Dendritic cell treated with granulocyte-macrophage colony-stimulating factor and Interleukin-4, amounts not matched to agents 40 ng/mL and 50 ng/mL, for 4 days (primary cell): Measurements from ENCODE around the gene PITRM1.

Source experiments
- H3K27ac Mint-ChIP-seq: one replicate; pipeline ENCODE4 v1.8.0; 2022; ENCODE audit warnings: mild to moderate bottlenecking, mixed read lengths
- H3K27me3 Mint-ChIP-seq: one replicate; pipeline ENCODE4 v1.8.0; 2022; ENCODE audit warnings: mild to moderate bottlenecking, mixed read lengths
- H3K36me3 Mint-ChIP-seq: one replicate; pipeline ENCODE4 v1.8.0; 2022; ENCODE audit warnings: low read depth, mixed read lengths
- H3K4me1 Mint-ChIP-seq: one replicate; pipeline ENCODE4 v1.8.0; 2022; ENCODE audit warnings: low read depth, mixed read lengths
- H3K4me3 Mint-ChIP-seq: one replicate; pipeline ENCODE4 v1.8.0; 2022; ENCODE audit warnings: mild to moderate bottlenecking, moderate library complexity, mixed read lengths
- H3K9me3 Mint-ChIP-seq: one replicate; pipeline ENCODE4 v1.8.0; 2022; ENCODE audit warnings: mixed read lengths
- intact Hi-C: fragments of 100-400 bp; cut with micrococcal nuclease; formaldehyde crosslinking; loops from one replicate; pipeline ENCODE4 v1.15.0; 2022

PITRM1 gene

DNA sequence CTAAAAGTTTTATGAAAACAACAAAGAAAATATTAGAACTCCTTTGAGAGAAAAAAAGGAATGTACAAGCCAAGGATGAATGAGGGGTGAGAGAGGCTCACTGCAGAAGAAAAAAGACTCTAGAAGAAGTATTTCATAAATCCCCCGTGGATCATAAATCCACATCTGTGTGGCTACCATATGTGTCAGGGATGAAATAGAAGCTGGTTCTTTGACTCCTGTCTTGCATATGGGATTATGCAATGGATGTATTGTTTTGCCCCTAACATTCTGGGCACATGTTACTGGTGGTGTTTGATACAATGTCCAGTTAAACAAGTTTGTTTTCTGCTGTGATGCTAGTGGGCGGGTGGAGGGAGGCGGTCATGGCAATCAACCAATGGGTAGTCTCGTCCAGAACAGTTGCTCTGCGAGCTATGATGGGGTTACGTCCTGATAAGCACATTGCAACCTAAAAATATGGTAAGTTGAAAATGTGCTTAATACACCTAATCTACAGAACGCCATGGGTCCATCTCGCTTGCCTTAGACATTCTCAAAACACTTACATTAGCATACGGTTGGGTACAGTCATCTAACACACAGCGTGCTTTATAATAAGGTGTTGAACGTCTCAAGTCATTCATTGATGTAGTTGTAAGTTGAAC is 34.1 kb upstream of the PITRM1 start:
- no peaks in the 10 kb centered on the region for H3K9me3 Mint-ChIP-seq
- H3K4me1 Mint-ChIP-seq: peaks cover 17% of the 10 kb centered on the region
- H3K36me3 Mint-ChIP-seq: no peaks in the 10 kb centered on the region
- peaks cover 37% of the 10 kb centered on the region for H3K27me3 Mint-ChIP-seq
- H3K27ac Mint-ChIP-seq: no peak overlapping the region
- intact Hi-C loops: no loop called here
- no peak overlapping the region for H3K4me3 Mint-ChIP-seq

DNA sequence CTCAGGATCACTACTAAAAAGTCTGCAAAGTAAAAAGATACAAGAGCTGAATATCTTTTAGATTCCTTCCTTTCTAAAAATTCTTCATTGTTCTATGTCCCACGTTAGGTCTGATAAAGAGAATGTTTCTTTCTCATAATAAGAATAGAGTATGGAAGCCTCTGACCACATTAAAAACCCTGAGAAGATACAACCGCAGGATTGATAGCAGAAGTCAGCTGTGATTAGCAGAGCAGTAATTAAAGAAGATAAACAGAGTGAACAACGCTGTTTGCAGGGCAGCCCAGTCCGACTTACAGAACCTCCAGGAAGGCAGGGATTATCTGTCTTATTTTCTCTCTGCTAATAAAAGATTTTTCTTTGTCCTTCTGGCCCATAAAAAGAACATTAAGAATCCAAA is 31.4 kb upstream of the PITRM1 start:
- no peaks in the 10 kb centered on the region for H3K36me3 Mint-ChIP-seq
- H3K9me3 Mint-ChIP-seq: no peaks in the 10 kb centered on the region
- no peak overlapping the region for H3K27ac Mint-ChIP-seq
- H3K4me3 Mint-ChIP-seq: no peak overlapping the region
- intact Hi-C loops: no loop called here
- H3K27me3 Mint-ChIP-seq: peaks cover 49% of the 10 kb centered on the region
- peaks cover 14% of the 10 kb centered on the region for H3K4me1 Mint-ChIP-seq

- no peaks in the 10 kb centered on the region for H3K36me3 Mint-ChIP-seq
- no peak overlapping the region for H3K4me3 Mint-ChIP-seq
- H3K27ac Mint-ChIP-seq: no peak overlapping the region
- peaks cover 49% of the 10 kb centered on the region for H3K27me3 Mint-ChIP-seq
- intact Hi-C loops: no loop called here
- peaks cover 6% of the 10 kb centered on the region for H3K4me1 Mint-ChIP-seq
- no peaks in the 10 kb centered on the region for H3K9me3 Mint-ChIP-seq
These were observed 30.6 kb upstream of the PITRM1 start for GRCh38 chr10:3203016-3203811.

GRCh38 chr10:3201796-3202195 is 29.2 kb upstream of the PITRM1 start:
- Mint-ChIP-seq H3K4me1 (peaks cover 12% of the 10 kb centered on the region), H3K27ac (no peak overlapping the region), H3K4me3 (no peak overlapping the region), H3K9me3 (no peaks in the 10 kb centered on the region), H3K36me3 (no peaks in the 10 kb centered on the region), H3K27me3 (peaks cover 58% of the 10 kb centered on the region)
- intact Hi-C loops: no loop called here

DNA sequence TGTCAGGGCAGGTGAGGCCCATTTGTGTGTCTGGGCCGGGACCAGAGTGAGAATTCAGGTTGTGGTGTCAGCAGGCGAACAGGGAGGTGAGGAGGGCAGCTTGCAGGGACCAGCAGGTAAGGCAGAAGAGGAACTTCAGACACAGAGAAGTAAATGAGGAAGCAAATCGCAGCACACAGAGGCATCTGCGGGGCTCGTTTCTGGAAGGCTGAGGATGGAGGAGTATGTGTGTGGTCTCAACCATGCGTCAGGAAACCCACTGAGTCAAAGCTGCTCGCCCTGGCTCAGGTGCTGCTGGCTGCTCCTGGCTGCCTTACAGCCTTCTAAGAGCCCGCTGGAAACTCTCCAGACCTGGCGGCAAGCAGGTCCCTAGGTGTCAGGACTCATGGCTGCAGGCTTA is 26.9 kb upstream of the PITRM1 start:
- Mint-ChIP-seq H3K4me1 (peaks cover 12% of the 10 kb centered on the region), H3K4me3 (no peak overlapping the region), H3K36me3 (no peaks in the 10 kb centered on the region), H3K9me3 (no peaks in the 10 kb centered on the region), H3K27me3 (peaks cover 63% of the 10 kb centered on the region), H3K27ac (no peak overlapping the region)
- intact Hi-C loops: loop anchor here (5.0 kb wide), 1 partner anchor 1573 kb away; no protein-coding TSS in a partner anchor

GRCh38 chr10:3198900-3199299 is 26.3 kb upstream of the PITRM1 start:
- no peak overlapping the region for H3K27ac Mint-ChIP-seq

GRCh38 chr10:3197348-3198003 is 24.9 kb upstream of the PITRM1 start:
- intact Hi-C loops: loop anchor here (5.0 kb wide), 1 partner anchor 1575 kb away; no protein-coding TSS in a partner anchor

More at GRCh38 chr10:3198900-3199299, 26.3 kb upstream of the PITRM1 start:
- Mint-ChIP-seq H3K4me3 (no peak overlapping the region), H3K27me3 (peaks cover 66% of the 10 kb centered on the region), H3K9me3 (no peaks in the 10 kb centered on the region), H3K4me1 (peaks cover 12% of the 10 kb centered on the region), H3K36me3 (no peaks in the 10 kb centered on the region)
- intact Hi-C loops: loop anchor here (5.0 kb wide), 1 partner anchor 1573 kb away; no protein-coding TSS in a partner anchor

GRCh38 chr10:3196958-3197347 is 24.4 kb upstream of the PITRM1 start:
- Mint-ChIP-seq H3K27ac (no peak overlapping the region), H3K9me3 (no peaks in the 10 kb centered on the region), H3K4me3 (no peak overlapping the region), H3K27me3 (peaks cover 71% of the 10 kb centered on the region), H3K36me3 (no peaks in the 10 kb centered on the region), H3K4me1 (peaks cover 12% of the 10 kb centered on the region)
- intact Hi-C loops: loop anchor here (5.0 kb wide), 1 partner anchor 1575 kb away; no protein-coding TSS in a partner anchor

More at GRCh38 chr10:3197348-3198003, 24.9 kb upstream of the PITRM1 start:
- H3K4me1 Mint-ChIP-seq: peaks cover 12% of the 10 kb centered on the region
- H3K27ac Mint-ChIP-seq: peak overlapping the region; percentile 53
- H3K9me3 Mint-ChIP-seq: no peaks in the 10 kb centered on the region
- no peaks in the 10 kb centered on the region for H3K36me3 Mint-ChIP-seq
- peaks cover 71% of the 10 kb centered on the region for H3K27me3 Mint-ChIP-seq
- peak overlapping the region; percentile 31 for H3K4me3 Mint-ChIP-seq

DNA sequence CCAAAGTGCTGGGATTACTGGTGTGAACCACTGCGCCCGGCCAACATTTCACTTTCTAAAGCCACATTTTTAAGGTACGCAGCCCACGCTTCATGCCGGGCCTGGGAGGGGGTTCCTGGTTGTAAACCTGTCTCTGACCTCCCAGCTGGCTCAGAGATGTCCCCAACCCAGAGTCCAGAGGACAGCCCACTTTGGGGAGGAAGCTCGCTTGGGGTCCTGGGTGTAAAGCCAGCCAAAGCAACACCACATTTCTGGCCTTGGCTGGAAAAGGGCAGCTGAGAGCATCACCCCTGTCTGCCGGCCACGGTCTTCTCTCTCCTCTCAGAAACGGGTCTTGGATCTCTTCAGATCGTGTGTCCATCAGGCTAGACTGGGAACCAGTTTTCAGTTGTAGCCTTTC is 23.9 kb upstream of the PITRM1 start:
- Mint-ChIP-seq H3K4me3 (no peak overlapping the region), H3K27ac (no peak overlapping the region), H3K4me1 (peaks cover 12% of the 10 kb centered on the region), H3K36me3 (no peaks in the 10 kb centered on the region), H3K9me3 (no peaks in the 10 kb centered on the region), H3K27me3 (peaks cover 66% of the 10 kb centered on the region)
- intact Hi-C loops: loop anchor here (5.0 kb wide), 1 partner anchor 1576 kb away; no protein-coding TSS in a partner anchor

DNA sequence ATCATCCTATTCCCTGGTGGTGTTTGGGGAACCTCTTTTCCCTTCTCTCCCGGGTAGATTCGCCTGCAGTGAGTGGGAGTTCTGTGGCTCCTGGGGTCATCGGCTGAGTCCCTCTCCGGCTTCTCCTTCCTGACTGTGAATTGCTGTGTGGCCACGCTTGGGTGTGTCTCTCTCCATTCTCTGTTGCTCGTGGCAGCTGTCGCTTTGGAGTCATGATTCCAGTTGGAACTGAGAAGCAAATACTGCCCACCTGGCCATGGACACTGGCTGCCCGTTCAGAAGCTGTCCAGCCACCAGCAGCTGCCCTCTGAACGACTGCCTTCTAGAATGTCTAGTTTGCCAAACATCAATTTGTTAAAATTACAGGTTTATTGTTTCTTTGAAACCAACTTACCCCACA is 23.1 kb upstream of the PITRM1 start:
- Mint-ChIP-seq H3K36me3 (no peaks in the 10 kb centered on the region), H3K9me3 (no peaks in the 10 kb centered on the region), H3K4me3 (no peak overlapping the region), H3K4me1 (peaks cover 12% of the 10 kb centered on the region), H3K27me3 (peaks cover 64% of the 10 kb centered on the region), H3K27ac (no peak overlapping the region)
- intact Hi-C loops: loop anchor here (5.0 kb wide), 1 partner anchor 1577 kb away; no protein-coding TSS in a partner anchor

GRCh38 chr10:3195286-3195685 is 22.7 kb upstream of the PITRM1 start:
- no peak overlapping the region for H3K4me3 Mint-ChIP-seq
- H3K27ac Mint-ChIP-seq: no peak overlapping the region
- no peaks in the 10 kb centered on the region for H3K9me3 Mint-ChIP-seq
- H3K36me3 Mint-ChIP-seq: no peaks in the 10 kb centered on the region
- intact Hi-C loops: loop anchor here (5.0 kb wide), 1 partner anchor 1577 kb away; no protein-coding TSS in a partner anchor
- H3K27me3 Mint-ChIP-seq: peaks cover 60% of the 10 kb centered on the region
- H3K4me1 Mint-ChIP-seq: peaks cover 12% of the 10 kb centered on the region

GRCh38 chr10:3194871-3195270 is 22.3 kb upstream of the PITRM1 start:
- no peaks in the 10 kb centered on the region for H3K36me3 Mint-ChIP-seq
- no peaks in the 10 kb centered on the region for H3K9me3 Mint-ChIP-seq
- no peak overlapping the region for H3K4me3 Mint-ChIP-seq
- H3K27ac Mint-ChIP-seq: no peak overlapping the region
- intact Hi-C loops: loop anchor here (5.0 kb wide), 1 partner anchor 1577 kb away; no protein-coding TSS in a partner anchor
- peaks cover 56% of the 10 kb centered on the region for H3K27me3 Mint-ChIP-seq
- H3K4me1 Mint-ChIP-seq: peaks cover 12% of the 10 kb centered on the region

DNA sequence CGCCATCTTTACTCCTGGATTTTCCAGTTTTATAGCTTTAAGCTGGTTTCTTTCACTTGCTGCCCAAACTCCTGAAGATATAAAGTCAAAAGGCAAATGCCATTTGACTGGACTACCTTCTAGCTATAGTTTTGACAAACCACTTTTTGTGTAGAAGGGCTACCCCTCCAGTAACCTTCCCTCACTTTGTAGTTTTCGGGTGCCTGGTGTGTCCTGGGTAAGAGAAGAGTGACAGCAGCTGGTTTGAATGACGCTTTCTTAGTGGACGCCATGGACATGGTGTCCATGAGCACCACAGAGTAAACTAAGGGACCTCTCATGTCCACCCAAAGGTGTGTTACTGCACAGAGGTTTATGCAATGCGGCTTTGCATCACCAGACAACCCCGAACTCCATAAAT is 21.2 kb upstream of the PITRM1 start:
- Mint-ChIP-seq H3K27me3 (peaks cover 45% of the 10 kb centered on the region), H3K36me3 (no peaks in the 10 kb centered on the region), H3K9me3 (no peaks in the 10 kb centered on the region), H3K27ac (no peak overlapping the region), H3K4me3 (no peak overlapping the region), H3K4me1 (peaks cover 6% of the 10 kb centered on the region)
- intact Hi-C loops: no loop called here
